ENCODE data around the gene DNAJA4.

The DNAJA4 gene

GRCh38 chr15:78308422-78309032 is 44.2 kb downstream of the DNAJA4 start:
- Histone ChIP-seq H3K36me3 (replicated peaks) (no peaks in the 10 kb centered on the region), H3K4me3 (ENCODE audit: low read depth, low read length) (no peak overlapping the region), H3K27me3 (replicated peaks) (no peaks in the 10 kb centered on the region), H3K27ac (no peak overlapping the region)
- TF ChIP-seq CTCF (IDR thresholded peaks at IDR 0.05; ENCODE audit: low read depth, low read length, missing control alignments), result peak; percentile 97
- in situ Hi-C loops (cut with HindIII; ENCODE audit: low pct_ligation_motif_present, low sequenced_read_pairs), result no loop called here
- DNase-seq, result peak; percentile 62

DNA sequence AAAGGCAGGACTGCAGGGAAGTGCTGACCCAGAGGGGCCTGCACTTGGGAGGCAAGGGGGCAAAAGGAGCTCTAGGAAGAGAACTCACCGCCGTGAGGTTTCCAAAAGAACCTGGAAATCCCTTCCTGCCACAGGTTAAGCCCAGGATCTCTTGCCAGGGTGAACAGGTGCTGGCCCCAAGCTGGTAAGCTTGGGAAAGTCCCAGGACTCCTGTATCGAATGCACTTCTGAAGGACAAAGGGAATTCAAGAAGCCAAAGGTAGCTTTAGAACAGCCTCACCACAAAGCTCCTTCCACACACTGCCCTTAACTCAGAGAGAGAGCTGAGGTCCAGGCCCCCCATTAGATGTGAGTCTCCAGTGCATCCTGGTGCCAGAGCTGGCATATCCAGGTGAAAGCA is 46.9 kb downstream of the DNAJA4 start:
- no peak for DNase-seq

DNA sequence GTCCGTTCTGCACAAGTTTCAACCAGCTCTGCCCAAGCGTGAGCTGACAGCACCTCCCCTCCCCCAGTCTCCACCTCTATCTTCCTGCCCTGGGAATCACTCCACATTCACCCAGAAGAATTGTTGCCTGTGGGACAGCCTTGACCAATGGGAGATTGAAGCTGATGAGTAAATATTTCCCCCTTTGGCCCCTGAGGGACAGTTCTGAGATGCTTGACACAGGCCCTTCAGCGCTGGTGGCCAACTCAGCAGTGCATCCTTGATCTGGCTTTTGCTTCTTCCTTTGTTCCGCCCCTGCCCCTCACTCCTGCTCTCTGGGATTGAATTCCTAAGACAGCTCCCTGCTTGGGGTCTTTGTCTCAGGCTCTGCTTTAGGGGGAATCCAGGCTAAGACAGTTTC is 48.2 kb downstream of the DNAJA4 start:
- Histone ChIP-seq H3K4me3 (ENCODE audit: low read depth, low read length) (no peak overlapping the region), H3K27ac (no peak overlapping the region), H3K36me3 (replicated peaks) (no peaks in the 10 kb centered on the region), H3K27me3 (replicated peaks) (no peaks in the 10 kb centered on the region)
- in situ Hi-C loops (cut with HindIII; ENCODE audit: low pct_ligation_motif_present, low sequenced_read_pairs), result no loop called here
- no peak for DNase-seq
- TF ChIP-seq CTCF (IDR thresholded peaks at IDR 0.05; ENCODE audit: low read depth, low read length, missing control alignments), result no peak

More for the DNA sequence above, 46.9 kb downstream of the DNAJA4 start:
- H3K4me3 ChIP-seq (ENCODE audit: low read depth, low read length), result no peak overlapping the region
- no peak overlapping the region for H3K27ac ChIP-seq
- no peaks in the 10 kb centered on the region for H3K27me3 ChIP-seq (replicated peaks)
- in situ Hi-C loops (cut with HindIII; ENCODE audit: low pct_ligation_motif_present, low sequenced_read_pairs), result no loop called here
- H3K36me3 ChIP-seq (replicated peaks), result no peaks in the 10 kb centered on the region
- no peak for TF ChIP-seq CTCF (IDR thresholded peaks at IDR 0.05; ENCODE audit: low read depth, low read length, missing control alignments)

- no peak for TF ChIP-seq CTCF (IDR thresholded peaks at IDR 0.05; ENCODE audit: low read depth, low read length, missing control alignments)
- H3K27me3 ChIP-seq (replicated peaks), result no peaks in the 10 kb centered on the region
- in situ Hi-C loops (cut with HindIII; ENCODE audit: low pct_ligation_motif_present, low sequenced_read_pairs), result no loop called here
- H3K36me3 ChIP-seq (replicated peaks), result no peaks in the 10 kb centered on the region
- H3K4me3 ChIP-seq (ENCODE audit: low read depth, low read length), result no peak overlapping the region
- DNase-seq, result no peak
- H3K27ac ChIP-seq, result no peak overlapping the region
Observed at GRCh38 chr15:78312957-78313356, 48.6 kb downstream of the DNAJA4 start.

DNA sequence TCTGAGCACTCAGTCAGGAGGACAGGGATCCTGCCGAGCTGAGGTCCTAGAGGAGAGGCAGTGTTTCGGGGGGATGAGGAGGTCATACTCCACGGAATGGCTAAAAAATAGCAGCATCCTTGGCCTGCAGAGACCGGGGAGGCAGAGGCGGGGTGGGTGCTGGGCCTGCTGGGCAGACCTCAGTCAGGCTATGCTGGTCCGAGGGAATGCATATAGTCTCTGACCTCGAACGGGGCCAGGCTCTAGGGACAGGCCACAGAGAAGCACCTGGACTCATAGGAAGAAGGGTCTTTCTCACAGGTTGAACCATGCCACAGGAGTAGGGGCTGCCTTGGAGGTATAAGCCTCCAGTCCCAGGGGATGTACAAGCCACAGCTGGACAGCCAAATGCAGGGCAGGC is 49.0 kb downstream of the DNAJA4 start:
- in situ Hi-C loops (cut with HindIII; ENCODE audit: low pct_ligation_motif_present, low sequenced_read_pairs), result no loop called here
- Histone ChIP-seq H3K36me3 (replicated peaks) (no peaks in the 10 kb centered on the region), H3K27ac (no peak overlapping the region), H3K4me3 (ENCODE audit: low read depth, low read length) (no peak overlapping the region), H3K27me3 (replicated peaks) (no peaks in the 10 kb centered on the region)
- DNase-seq, result no peak
- TF ChIP-seq CTCF (IDR thresholded peaks at IDR 0.05; ENCODE audit: low read depth, low read length, missing control alignments), result no peak

- in situ Hi-C loops (cut with HindIII; ENCODE audit: low pct_ligation_motif_present, low sequenced_read_pairs), result no loop called here
- Histone ChIP-seq H3K27me3 (replicated peaks) (no peaks in the 10 kb centered on the region), H3K27ac (no peak overlapping the region), H3K36me3 (replicated peaks) (no peaks in the 10 kb centered on the region), H3K4me3 (ENCODE audit: low read depth, low read length) (no peak overlapping the region)
- no peak for TF ChIP-seq CTCF (IDR thresholded peaks at IDR 0.05; ENCODE audit: low read depth, low read length, missing control alignments)
- no peak for DNase-seq
Observed at GRCh38 chr15:78314181-78314581, 49.8 kb downstream of the DNAJA4 start.
